ENCODE data around the gene ZC3H12D.

ZC3H12D gene

DNA sequence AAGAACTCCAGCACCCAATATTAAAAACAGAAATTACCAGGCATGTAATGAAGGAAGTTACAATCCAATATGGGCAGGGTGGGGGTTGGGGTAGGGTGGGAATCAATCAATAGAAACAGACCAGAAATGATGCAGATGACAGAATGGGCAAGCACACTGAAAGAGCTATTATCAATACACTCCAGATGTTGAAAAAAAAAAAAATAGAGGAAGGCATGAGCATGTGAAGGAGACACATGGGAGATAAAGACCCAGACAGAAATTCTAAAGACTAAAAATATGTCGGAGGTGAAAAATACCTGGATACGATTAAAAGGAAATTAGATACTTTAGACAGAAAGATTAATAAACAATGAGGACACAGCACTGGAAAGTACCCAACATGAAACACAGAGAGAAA is 19.1 kb upstream of the ZC3H12D start:
- Histone ChIP-seq H3K4me3 (ENCODE audit: control insufficient read depth in 1 of 7, extremely low read depth in 1 of 7, insufficient read depth in 4 of 7, low read depth in 2 of 7, low read length in 6 of 7) (no peak overlapping the region), H3K9me3 (ENCODE audit: control extremely low read depth in 1 of 5, control insufficient read depth in 4 of 5, insufficient read depth in 2 of 5, low read depth in 1 of 5, low read length in 4 of 5) (no peaks in the 10 kb centered on the region), H3K27ac (ENCODE audit: insufficient read depth in 1 of 2, low read depth in 1 of 2, low read length in 2 of 2, poor library complexity in 1 of 2, severe bottlenecking in 2 of 2) (no peak overlapping the region), H3K36me3 (ENCODE audit: control insufficient read depth in 4 of 4, insufficient read depth in 4 of 4, low read length in 3 of 4) (peaks cover 8 to 19% (median 10%) of the 10 kb centered on the region in 4 experiments), H3K4me1 (ENCODE audit: control extremely low read depth in 1 of 4, control insufficient read depth in 4 of 4, insufficient read depth in 4 of 4, low read length in 3 of 4) (peaks cover 0 to 7% (median 0%) of the 10 kb centered on the region in 4 experiments), H3K27me3 (replicated peaks in 2 of 5; ENCODE audit: control insufficient read depth in 4 of 5, insufficient read depth in 5 of 5, low read length in 4 of 5) (no peaks in the 10 kb centered on the region)
- WGBS (ENCODE audit: insufficient coverage): no CpG with 5 or more reads among the region's 2 CpGs
- CTCF ChIA-PET: interaction anchor here (1.1 to 2.1 kb wide), 3 partner anchors 12 to 17 kb away, joined by 3 to 5 read pairs (median 5); no protein-coding TSS in a partner anchor
- peak in 2 of 3 donors; percentile 30 to 46 for DNase-seq
- POLR2A ChIA-PET: interaction anchor here (1.1 kb wide), 1 partner anchor 14 kb away, joined by 4 read pairs; no protein-coding TSS in a partner anchor

DNA sequence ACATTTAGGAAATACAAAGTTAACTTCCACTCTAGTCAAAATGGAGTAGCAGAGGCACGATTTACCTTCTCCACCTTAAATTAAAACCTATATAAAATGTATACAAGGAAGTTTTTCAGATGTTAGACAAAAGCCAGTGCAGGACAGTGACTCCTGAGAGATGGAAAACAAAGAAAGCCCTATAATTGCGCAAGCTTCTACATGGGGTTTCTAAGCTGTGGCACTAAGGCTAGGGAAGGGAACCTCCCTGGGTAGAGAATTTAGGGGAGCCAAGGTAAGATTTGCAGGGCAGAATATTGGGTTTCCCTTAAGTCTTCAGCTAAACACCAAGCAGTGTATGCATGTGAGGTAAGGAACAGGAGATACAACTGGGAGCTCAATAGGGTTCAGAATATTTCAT is 18.5 kb upstream of the ZC3H12D start:
- Histone ChIP-seq H3K27ac (ENCODE audit: insufficient read depth in 1 of 2, low read depth in 1 of 2, low read length in 2 of 2, poor library complexity in 1 of 2, severe bottlenecking in 2 of 2) (no peak overlapping the region), H3K4me3 (ENCODE audit: control insufficient read depth in 1 of 7, extremely low read depth in 1 of 7, insufficient read depth in 4 of 7, low read depth in 2 of 7, low read length in 6 of 7) (no peak overlapping the region), H3K36me3 (ENCODE audit: control insufficient read depth in 4 of 4, insufficient read depth in 4 of 4, low read length in 3 of 4) (peaks cover 6 to 19% (median 8%) of the 10 kb centered on the region in 4 experiments), H3K4me1 (ENCODE audit: control extremely low read depth in 1 of 4, control insufficient read depth in 4 of 4, insufficient read depth in 4 of 4, low read length in 3 of 4) (peaks cover 0 to 3% (median 0%) of the 10 kb centered on the region in 4 experiments), H3K27me3 (replicated peaks in 2 of 5; ENCODE audit: control insufficient read depth in 4 of 5, insufficient read depth in 5 of 5, low read length in 4 of 5) (no peaks in the 10 kb centered on the region), H3K9me3 (ENCODE audit: control extremely low read depth in 1 of 5, control insufficient read depth in 4 of 5, insufficient read depth in 2 of 5, low read depth in 1 of 5, low read length in 4 of 5) (no peaks in the 10 kb centered on the region)
- ChIA-PET CTCF (interaction anchor here (1.0 to 2.1 kb wide), 5 partner anchors 10 to 477 kb away, joined by 3 to 5 read pairs (median 4); no protein-coding TSS in a partner anchor), POLR2A (interaction anchor here (0.7 to 1.1 kb wide), 2 partner anchors 13 to 14 kb away, joined by 3 to 4 read pairs; no protein-coding TSS in a partner anchor)
- no peak for DNase-seq
- WGBS (ENCODE audit: insufficient coverage): 100% methylated on average over 1 of the region's 2 CpGs

DNA sequence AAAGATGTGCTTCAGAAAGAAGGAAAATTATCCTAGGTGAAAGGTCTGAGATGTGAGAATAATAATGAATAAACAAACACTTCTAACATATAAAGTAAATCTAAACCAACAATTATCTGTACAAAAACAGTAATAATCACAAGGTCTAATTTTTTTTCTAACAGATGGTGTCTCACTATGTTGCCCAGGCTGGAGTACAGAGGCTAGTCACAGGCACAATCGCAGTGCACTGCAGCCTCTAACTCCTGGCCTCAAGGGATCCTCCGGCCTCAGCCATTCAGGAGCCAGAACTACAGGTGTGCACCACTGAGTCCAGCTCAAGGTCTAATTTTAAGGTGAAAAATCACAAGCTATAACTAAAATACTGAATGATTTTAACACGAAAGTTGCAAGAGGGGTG is 17.0 kb upstream of the ZC3H12D start:
- ChIA-PET CTCF (interaction anchor here (1.0 kb wide), 1 partner anchor 16 kb away, joined by 3 read pairs; no protein-coding TSS in a partner anchor), POLR2A (no interaction called here)
- H3K36me3 ChIP-seq (ENCODE audit: control insufficient read depth in 4 of 4, insufficient read depth in 4 of 4, low read length in 3 of 4): peaks cover 0 to 19% (median 6%) of the 10 kb centered on the region in 4 experiments
- H3K9me3 ChIP-seq (ENCODE audit: control extremely low read depth in 1 of 5, control insufficient read depth in 4 of 5, insufficient read depth in 2 of 5, low read depth in 1 of 5, low read length in 4 of 5): no peaks in the 10 kb centered on the region
- no peak overlapping the region for H3K27ac ChIP-seq (ENCODE audit: insufficient read depth in 1 of 2, low read depth in 1 of 2, low read length in 2 of 2, poor library complexity in 1 of 2, severe bottlenecking in 2 of 2)
- no peak for DNase-seq
- no peaks in the 10 kb centered on the region for H3K27me3 ChIP-seq (replicated peaks in 2 of 5; ENCODE audit: control insufficient read depth in 4 of 5, insufficient read depth in 5 of 5, low read length in 4 of 5)
- H3K4me1 ChIP-seq (ENCODE audit: control extremely low read depth in 1 of 4, control insufficient read depth in 4 of 4, insufficient read depth in 4 of 4, low read length in 3 of 4): peaks cover 0 to 3% (median 0%) of the 10 kb centered on the region in 4 experiments
- no peak overlapping the region for H3K4me3 ChIP-seq (ENCODE audit: control insufficient read depth in 1 of 7, extremely low read depth in 1 of 7, insufficient read depth in 4 of 7, low read depth in 2 of 7, low read length in 6 of 7)
- 100% methylated on average over 1 of the region's 3 CpGs for WGBS (ENCODE audit: insufficient coverage)

DNA sequence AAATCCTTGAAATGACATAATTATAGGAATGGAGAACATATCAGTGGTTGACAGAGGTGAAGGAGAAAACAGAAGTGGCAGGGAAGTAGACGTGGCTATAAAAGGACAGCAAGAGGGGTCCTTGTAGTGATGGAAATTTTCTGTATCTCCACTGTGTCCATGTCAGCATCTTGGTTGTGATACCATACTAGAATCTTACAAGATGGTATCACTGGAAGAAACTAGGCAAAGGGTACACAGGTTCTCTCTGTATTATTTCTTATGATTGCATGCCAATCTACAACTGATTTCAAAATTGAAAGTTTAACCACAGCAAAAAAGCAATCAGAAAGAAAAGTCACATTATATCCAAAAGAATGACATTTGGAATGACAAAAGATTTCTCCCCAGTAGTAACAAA is 16.4 kb upstream of the ZC3H12D start:
- CTCF ChIA-PET: no interaction called here
- Histone ChIP-seq H3K36me3 (ENCODE audit: control insufficient read depth in 4 of 4, insufficient read depth in 4 of 4, low read length in 3 of 4) (peaks cover 0 to 19% (median 6%) of the 10 kb centered on the region in 4 experiments), H3K4me3 (ENCODE audit: control insufficient read depth in 1 of 7, extremely low read depth in 1 of 7, insufficient read depth in 4 of 7, low read depth in 2 of 7, low read length in 6 of 7) (no peak overlapping the region), H3K27me3 (replicated peaks in 2 of 5; ENCODE audit: control insufficient read depth in 4 of 5, insufficient read depth in 5 of 5, low read length in 4 of 5) (no peaks in the 10 kb centered on the region), H3K27ac (ENCODE audit: insufficient read depth in 1 of 2, low read depth in 1 of 2, low read length in 2 of 2, poor library complexity in 1 of 2, severe bottlenecking in 2 of 2) (no peak overlapping the region), H3K4me1 (ENCODE audit: control extremely low read depth in 1 of 4, control insufficient read depth in 4 of 4, insufficient read depth in 4 of 4, low read length in 3 of 4) (peaks cover 0 to 3% (median 0%) of the 10 kb centered on the region in 4 experiments), H3K9me3 (ENCODE audit: control extremely low read depth in 1 of 5, control insufficient read depth in 4 of 5, insufficient read depth in 2 of 5, low read depth in 1 of 5, low read length in 4 of 5) (no peaks in the 10 kb centered on the region)
- POLR2A ChIA-PET: no interaction called here
- DNase-seq: no peak
- WGBS (ENCODE audit: insufficient coverage): 90% methylated on average over 1 of the region's 1 CpG

DNA sequence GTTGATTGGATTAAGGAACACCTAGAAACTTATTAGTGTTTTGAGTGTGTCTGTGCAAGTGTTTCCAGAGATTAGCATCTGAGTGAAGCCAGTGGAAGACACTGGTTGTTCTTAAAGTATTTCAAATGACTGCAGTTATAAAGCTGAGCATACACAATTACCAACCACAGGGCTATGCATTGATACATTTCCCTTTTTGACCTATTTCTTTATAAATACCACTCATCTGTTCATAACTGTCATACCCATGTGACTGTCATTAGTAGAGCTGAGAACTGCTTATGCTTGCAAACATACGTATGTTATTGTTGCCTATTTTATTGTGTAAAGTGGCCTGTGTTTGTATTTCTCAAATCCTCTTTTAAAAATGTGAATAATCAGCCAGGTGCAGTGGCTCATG is 15.3 kb upstream of the ZC3H12D start:
- H3K9me3 ChIP-seq (ENCODE audit: control extremely low read depth in 1 of 5, control insufficient read depth in 4 of 5, insufficient read depth in 2 of 5, low read depth in 1 of 5, low read length in 4 of 5): no peaks in the 10 kb centered on the region
- no peak overlapping the region for H3K4me3 ChIP-seq (ENCODE audit: control insufficient read depth in 1 of 7, extremely low read depth in 1 of 7, insufficient read depth in 4 of 7, low read depth in 2 of 7, low read length in 6 of 7)
- POLR2A ChIA-PET: no interaction called here
- H3K27me3 ChIP-seq (replicated peaks in 2 of 5; ENCODE audit: control insufficient read depth in 4 of 5, insufficient read depth in 5 of 5, low read length in 4 of 5): no peaks in the 10 kb centered on the region
- H3K4me1 ChIP-seq (ENCODE audit: control extremely low read depth in 1 of 4, control insufficient read depth in 4 of 4, insufficient read depth in 4 of 4, low read length in 3 of 4): peaks cover 0 to 3% (median 0%) of the 10 kb centered on the region in 4 experiments
- WGBS (ENCODE audit: insufficient coverage): 100% methylated on average over 1 of the region's 1 CpG
- DNase-seq: no peak
- H3K27ac ChIP-seq (ENCODE audit: insufficient read depth in 1 of 2, low read depth in 1 of 2, low read length in 2 of 2, poor library complexity in 1 of 2, severe bottlenecking in 2 of 2): no peak overlapping the region
- H3K36me3 ChIP-seq (ENCODE audit: control insufficient read depth in 4 of 4, insufficient read depth in 4 of 4, low read length in 3 of 4): peaks cover 0 to 10% (median 3%) of the 10 kb centered on the region in 4 experiments
- CTCF ChIA-PET: no interaction called here

DNA sequence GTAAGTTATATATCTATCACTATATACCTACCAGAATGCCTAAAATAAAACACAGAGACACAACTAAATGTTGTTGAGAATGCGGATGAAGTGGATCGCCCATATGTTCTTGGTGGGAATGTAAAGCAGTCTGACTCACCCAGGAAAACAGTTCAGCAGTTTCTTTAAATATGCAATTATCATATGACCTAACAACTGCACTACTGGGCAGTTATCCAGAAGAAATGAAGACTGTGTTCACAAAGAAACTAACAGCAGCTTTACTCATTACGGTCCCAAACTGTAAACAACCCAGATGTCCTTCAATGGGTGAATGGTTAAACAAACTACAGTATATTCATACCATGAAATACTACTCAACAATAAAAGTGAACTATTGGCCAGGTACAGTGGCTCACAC is 14.3 kb upstream of the ZC3H12D start:
- WGBS (ENCODE audit: insufficient coverage): 100% methylated on average over 1 of the region's 3 CpGs
- no peak overlapping the region for H3K4me3 ChIP-seq (ENCODE audit: control insufficient read depth in 1 of 7, extremely low read depth in 1 of 7, insufficient read depth in 4 of 7, low read depth in 2 of 7, low read length in 6 of 7)
- no peak for DNase-seq
- POLR2A ChIA-PET: no interaction called here
- H3K36me3 ChIP-seq (ENCODE audit: control insufficient read depth in 4 of 4, insufficient read depth in 4 of 4, low read length in 3 of 4): peaks cover 0 to 4% (median 1%) of the 10 kb centered on the region in 4 experiments
- H3K27ac ChIP-seq (ENCODE audit: insufficient read depth in 1 of 2, low read depth in 1 of 2, low read length in 2 of 2, poor library complexity in 1 of 2, severe bottlenecking in 2 of 2): no peak overlapping the region
- H3K27me3 ChIP-seq (replicated peaks in 2 of 5; ENCODE audit: control insufficient read depth in 4 of 5, insufficient read depth in 5 of 5, low read length in 4 of 5): no peaks in the 10 kb centered on the region
- H3K4me1 ChIP-seq (ENCODE audit: control extremely low read depth in 1 of 4, control insufficient read depth in 4 of 4, insufficient read depth in 4 of 4, low read length in 3 of 4): peaks cover 0 to 3% (median 0%) of the 10 kb centered on the region in 4 experiments
- CTCF ChIA-PET: interaction anchor here (0.6 to 1.0 kb wide), 3 partner anchors 15 to 913 kb away, joined by 4 to 5 read pairs (median 5); no protein-coding TSS in a partner anchor
- H3K9me3 ChIP-seq (ENCODE audit: control extremely low read depth in 1 of 5, control insufficient read depth in 4 of 5, insufficient read depth in 2 of 5, low read depth in 1 of 5, low read length in 4 of 5): no peaks in the 10 kb centered on the region

DNA sequence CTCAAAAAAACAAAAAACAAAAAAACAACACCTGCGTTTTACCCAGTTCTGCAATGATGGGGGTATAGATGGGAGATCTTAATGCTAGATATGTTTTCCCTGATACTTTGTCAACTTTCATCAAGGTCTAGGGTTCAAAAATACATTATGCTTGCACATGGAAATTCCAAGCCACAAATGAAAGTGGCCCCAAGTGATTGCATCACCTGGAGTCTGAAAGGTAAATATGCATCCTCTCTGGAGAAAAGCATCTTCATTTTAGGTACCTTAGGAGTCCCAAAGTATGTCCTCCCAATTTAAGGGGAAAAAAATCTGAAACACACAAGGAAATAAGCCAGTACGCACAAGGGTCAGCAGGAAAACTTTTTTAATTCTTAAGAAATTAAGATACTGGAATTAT is 12.6 kb upstream of the ZC3H12D start:
- ChIA-PET POLR2A (no interaction called here), CTCF (no interaction called here)
- WGBS (ENCODE audit: insufficient coverage): no CpG with 5 or more reads among the region's 2 CpGs
- Histone ChIP-seq H3K4me1 (ENCODE audit: control extremely low read depth in 1 of 4, control insufficient read depth in 4 of 4, insufficient read depth in 4 of 4, low read length in 3 of 4) (no peaks in the 10 kb centered on the region), H3K9me3 (ENCODE audit: control extremely low read depth in 1 of 5, control insufficient read depth in 4 of 5, insufficient read depth in 2 of 5, low read depth in 1 of 5, low read length in 4 of 5) (no peaks in the 10 kb centered on the region), H3K36me3 (ENCODE audit: control insufficient read depth in 4 of 4, insufficient read depth in 4 of 4, low read length in 3 of 4) (peaks cover 0 to 3% (median 0%) of the 10 kb centered on the region in 4 experiments), H3K27ac (ENCODE audit: insufficient read depth in 1 of 2, low read depth in 1 of 2, low read length in 2 of 2, poor library complexity in 1 of 2, severe bottlenecking in 2 of 2) (no peak overlapping the region), H3K4me3 (ENCODE audit: control insufficient read depth in 1 of 7, extremely low read depth in 1 of 7, insufficient read depth in 4 of 7, low read depth in 2 of 7, low read length in 6 of 7) (no peak overlapping the region), H3K27me3 (replicated peaks in 2 of 5; ENCODE audit: control insufficient read depth in 4 of 5, insufficient read depth in 5 of 5, low read length in 4 of 5) (no peaks in the 10 kb centered on the region)
- DNase-seq: no peak
